GM18951 (cell line): ENCODE data around the gene SCYGR1.
"Not testable (repeated sequence)": the region's sequence is repeated elsewhere in the genome, so short reads cannot be mapped to it uniquely, and the experiment has no call there.

ENCODE experiments used
- POLR2A ChIP-seq: IDR thresholded peaks from 4 replicates; pipeline ENCODE4 v1.6.1; 2011; ENCODE audit warnings: mild to moderate bottlenecking; ENCODE audit not compliant: insufficient read length, insufficient read depth; ENCODE audit errors: extremely low read depth
- in situ Hi-C: fragments of 300-500 bp; cut with MboI; formaldehyde crosslinking; loops from one replicate; pipeline ENCODE4 v1.12.0; 2022; ENCODE audit warnings: low sequenced_read_pairs, mixed read lengths, inconsistent platforms; ENCODE audit not compliant: unreplicated experiment

SCYGR1 gene

GRCh38 chr2:227387583-227387982 lies at the start of gene SCYGR1:
SCYGR1 (minus strand) TSS chr2:227387949; CDS start chr2:227387949, 0 bp downstream.
- in situ Hi-C loops = not testable (repeated sequence)

GRCh38 chr2:227436436-227437174 lies 48.9 kb upstream of the SCYGR1 start:
- in situ Hi-C loops = no loop called here
- TF ChIP-seq POLR2A = no peak

- in situ Hi-C loops = no loop called here
- TF ChIP-seq POLR2A = no peak
Measured at GRCh38 chr2:227433171-227433570, 45.4 kb upstream of the SCYGR1 start.

- TF ChIP-seq POLR2A = no peak
- in situ Hi-C loops = no loop called here
Measured at GRCh38 chr2:227430639-227431038, 42.9 kb upstream of the SCYGR1 start.

GRCh38 chr2:227428731-227429285 lies 41.1 kb upstream of the SCYGR1 start:
- no peak for TF ChIP-seq POLR2A
- in situ Hi-C loops = no loop called here

GRCh38 chr2:227423656-227424499 lies 36.1 kb upstream of the SCYGR1 start:
- in situ Hi-C loops = no loop called here
- TF ChIP-seq POLR2A = no peak

GRCh38 chr2:227420087-227421052 lies 32.6 kb upstream of the SCYGR1 start:
- TF ChIP-seq POLR2A = no peak
- in situ Hi-C loops = no loop called here

GRCh38 chr2:227416701-227417100 lies 29.0 kb upstream of the SCYGR1 start:
- in situ Hi-C loops = no loop called here
- TF ChIP-seq POLR2A = no peak

GRCh38 chr2:227415538-227416424 lies 28.0 kb upstream of the SCYGR1 start:
- TF ChIP-seq POLR2A = no peak
- in situ Hi-C loops = no loop called here

- TF ChIP-seq POLR2A = no peak
- in situ Hi-C loops = no loop called here
Measured at GRCh38 chr2:227414846-227415245, 27.1 kb upstream of the SCYGR1 start.

- no peak for TF ChIP-seq POLR2A
- in situ Hi-C loops = no loop called here
Measured at GRCh38 chr2:227413371-227413770, 25.6 kb upstream of the SCYGR1 start.

GRCh38 chr2:227412877-227413276 lies 25.1 kb upstream of the SCYGR1 start:
- no peak for TF ChIP-seq POLR2A
- in situ Hi-C loops = no loop called here
